H1 (cell line): ENCODE measurements around the gene EIF2S1. TPM values are rescaled to one million over a fixed set of nuclear protein-coding genes. Genes with fewer than 3 reads are reported as not detected.

Experiments
- CTCF ChIA-PET: fragments of 300-600 bp; sonication (Branson Sonifier 250); formaldehyde crosslinking; loops from one replicate; lab custom pipeline; 2021; ENCODE audit not compliant: partially characterized antibody; lab: Charles Lee
- POLR2A ChIA-PET: fragments of 300-600 bp; sonication (Branson Sonifier 250); formaldehyde crosslinking; loops from one replicate; lab custom pipeline; 2021; ENCODE audit warnings: inconsistent platforms; ENCODE audit not compliant: partially characterized antibody; lab: Charles Lee
- DNase-seq, 2 experiments: peaks; one replicate each; pipeline versions ENCODE4 v3.0.0 to v3.0.0-alpha.2; 2010 to 2022; ENCODE audit warnings: low spot score in 2 of 2, low read depth in 1 of 2, mixed read lengths in 1 of 2
- FAIRE-seq: peaks from 2 replicates; lab custom pipeline; 2011; peaks lifted over from hg19 to GRCh38; lab: Jason Lieb, UNC
- H2AFZ ChIP-seq: 2 replicates; pipeline ENCODE4 v1.8.1; 2012; ENCODE audit warnings: low read length, inconsistent platforms
- H2AK5ac ChIP-seq: 2 replicates; pipeline ENCODE4 v1.6.1; 2013; ENCODE audit warnings: low read depth, low read length
- H2BK120ac ChIP-seq: replicated peaks from 2 replicates; pipeline ENCODE3; 2013; ENCODE audit warnings: low read depth, low read length, inconsistent platforms
- H2BK12ac ChIP-seq: 2 replicates; pipeline ENCODE4 v1.6.1; 2013; ENCODE audit warnings: low read depth, low read length
- H2BK15ac ChIP-seq: 2 replicates; pipeline ENCODE4 v1.6.1; 2013; ENCODE audit warnings: low read length
- H2BK20ac ChIP-seq: 2 replicates; pipeline ENCODE4 v1.6.1; 2013; ENCODE audit warnings: low read length
- H2BK5ac ChIP-seq: 2 replicates; pipeline ENCODE4 v1.6.1; 2013; ENCODE audit warnings: low read depth, low read length
- H3K14ac ChIP-seq: 2 replicates; pipeline ENCODE4 v1.6.1; 2013; ENCODE audit warnings: inconsistent platforms; ENCODE audit not compliant: insufficient read length
- H3K18ac ChIP-seq: 2 replicates; pipeline ENCODE4 v1.6.1; 2013; ENCODE audit warnings: low read length; ENCODE audit errors: extremely low read depth
- H3K23ac ChIP-seq: 2 replicates; pipeline ENCODE4 v1.6.1; 2013; ENCODE audit warnings: inconsistent platforms; ENCODE audit not compliant: insufficient read length
- H3K23me2 ChIP-seq: 2 replicates; pipeline ENCODE4 v1.6.1; 2013; ENCODE audit warnings: low read depth, low read length
- H3K27ac ChIP-seq: 2 replicates; pipeline ENCODE4 v1.6.1; 2011; ENCODE audit warnings: low read depth, low read length, inconsistent platforms
- H3K27me3 ChIP-seq, 4 experiments: replicated peaks in 1 of 4; 1 replicate in 1 of 4; 2 replicates in 3 of 4; pipeline versions ENCODE4 v1.6.1 to v1.8.1; 2011 to 2013; ENCODE audit warnings: low read length in 3 of 4, mild to moderate bottlenecking in 3 of 4, inconsistent platforms in 2 of 4, mixed read lengths in 2 of 4, moderate library complexity in 1 of 4; ENCODE audit not compliant: control insufficient read depth in 3 of 4, insufficient read depth in 3 of 4; ENCODE audit errors: extremely low read depth in 1 of 4
- H3K36me3 ChIP-seq, 4 experiments: 2 replicates each; pipeline versions ENCODE4 v1.6.1 to v1.8.1; 2011 to 2013; ENCODE audit warnings: mild to moderate bottlenecking in 4 of 4, low read length in 3 of 4, moderate library complexity in 2 of 4, control low read depth in 1 of 4, inconsistent platforms in 1 of 4; ENCODE audit not compliant: insufficient read depth in 4 of 4, control insufficient read depth in 2 of 4
- H3K4ac ChIP-seq: replicated peaks from 2 replicates; pipeline ENCODE3; 2013; ENCODE audit warnings: low read length, low read depth, mixed read lengths, inconsistent platforms; ENCODE audit not compliant: insufficient read length
- H3K4me1 ChIP-seq, 4 experiments: replicated peaks in 1 of 4; 1 replicate in 1 of 4; 2 replicates in 3 of 4; pipeline versions ENCODE4 v1.6.1 to v1.8.1; 2011 to 2013; ENCODE audit warnings: low read length in 3 of 4, inconsistent platforms in 2 of 4, mixed read lengths in 1 of 4; ENCODE audit not compliant: insufficient read depth in 4 of 4, control insufficient read depth in 3 of 4
- H3K4me2 ChIP-seq, 2 experiments: 2 replicates each; pipeline versions ENCODE4 v1.6.1 to v1.8.1; 2011 to 2013; ENCODE audit warnings: low read depth in 2 of 2, low read length in 2 of 2, control low read depth in 1 of 2, inconsistent platforms in 1 of 2, mild to moderate bottlenecking in 1 of 2; ENCODE audit not compliant: insufficient read depth in 1 of 2
- H3K4me3 ChIP-seq, 4 experiments: fragments of 200-600, 300-600 bp in 1 of 4; sonication (generic), shearing (Covaris generic), sonication (Bioruptor Twin) in 1 of 4; 2 replicates each; pipeline versions ENCODE4 v1.5.1 to v1.8.1; 2011 to 2016; ENCODE audit warnings: low read length in 4 of 4, low read depth in 3 of 4, control low read depth in 2 of 4, inconsistent platforms in 2 of 4, mild to moderate bottlenecking in 2 of 4, mixed read lengths in 1 of 4, moderate library complexity in 1 of 4; ENCODE audit not compliant: insufficient read depth in 2 of 4; ENCODE audit errors: extremely low read depth in 1 of 4
- H3K56ac ChIP-seq: replicated peaks from 2 replicates; pipeline ENCODE3; 2013; ENCODE audit warnings: low read depth, mild to moderate bottlenecking, mixed read lengths, low read length, inconsistent platforms; ENCODE audit not compliant: insufficient read length
- H3K79me1 ChIP-seq: 2 replicates; pipeline ENCODE4 v1.6.1; 2013; ENCODE audit warnings: low read depth, low read length, control low read depth
- H3K79me2 ChIP-seq, 2 experiments: 2 replicates each; pipeline versions ENCODE4 v1.6.1 to v1.8.1; 2012 to 2013; ENCODE audit warnings: low read length in 2 of 2, mild to moderate bottlenecking in 2 of 2, inconsistent platforms in 1 of 2; ENCODE audit not compliant: insufficient read depth in 2 of 2, control insufficient read depth in 1 of 2
- H3K9ac ChIP-seq, 4 experiments: replicated peaks in 1 of 4; 1 replicate in 1 of 4; 2 replicates in 3 of 4; pipeline versions ENCODE4 v1.6.1 to v1.8.1; 2011 to 2013; ENCODE audit warnings: low read depth in 3 of 4, low read length in 3 of 4, control low read depth in 2 of 4, mild to moderate bottlenecking in 2 of 4, moderate library complexity in 2 of 4, inconsistent platforms in 1 of 4; ENCODE audit errors: extremely low read depth in 1 of 4
- H3K9me3 ChIP-seq, 2 experiments: 2 replicates each; pipeline versions ENCODE4 v1.6.1 to v1.8.1; 2012 to 2013; ENCODE audit warnings: mild to moderate bottlenecking in 2 of 2, moderate library complexity in 2 of 2, control low read depth in 1 of 2, inconsistent platforms in 1 of 2, low read depth in 1 of 2, low read length in 1 of 2, mixed read lengths in 1 of 2; ENCODE audit not compliant: insufficient read depth in 2 of 2
- H4K20me1 ChIP-seq, 2 experiments: replicated peaks in 1 of 2; 2 replicates each; pipeline versions ENCODE3 to v1.8.1; 2011 to 2013; ENCODE audit warnings: inconsistent platforms in 2 of 2, low read length in 2 of 2, mild to moderate bottlenecking in 1 of 2; ENCODE audit not compliant: insufficient read depth in 2 of 2, control insufficient read depth in 1 of 2
- H4K5ac ChIP-seq: 2 replicates; pipeline ENCODE4 v1.6.1; 2013; ENCODE audit warnings: low read length, low read depth, mixed read lengths, inconsistent platforms; ENCODE audit not compliant: insufficient read length
- H4K8ac ChIP-seq: 2 replicates; pipeline ENCODE4 v1.8.0; 2013; ENCODE audit warnings: mild to moderate bottlenecking, moderate library complexity, low read length, inconsistent platforms; ENCODE audit not compliant: insufficient read depth; ENCODE audit errors: extremely low read depth
- H4K91ac ChIP-seq: replicated peaks from 2 replicates; pipeline ENCODE3; 2013; ENCODE audit warnings: low read length, mixed read lengths, inconsistent platforms; ENCODE audit not compliant: insufficient read length
- EP300 ChIP-seq, 2 experiments: IDR thresholded peaks; 1 replicate in 1 of 2; 2 replicates in 1 of 2; pipeline ENCODE4 v1.6.1; 2011 to 2012; ENCODE audit warnings: low read depth in 2 of 2, low read length in 2 of 2, mild to moderate bottlenecking in 2 of 2, borderline replicate concordance in 1 of 2, inconsistent platforms in 1 of 2, moderate library complexity in 1 of 2
- FOSL1 ChIP-seq: IDR thresholded peaks from 2 replicates; pipeline ENCODE4 v1.6.1; 2011; ENCODE audit warnings: mild to moderate bottlenecking, low read depth, low read length, moderate library complexity; ENCODE audit not compliant: insufficient read depth
- GABPA ChIP-seq: IDR thresholded peaks from 2 replicates; pipeline ENCODE4 v1.6.1; 2011; ENCODE audit warnings: mild to moderate bottlenecking, low read length, moderate library complexity, borderline replicate concordance; ENCODE audit not compliant: insufficient read depth
- KDM1A ChIP-seq: fragments of 200-600, 300-600 bp; sonication (generic); IDR thresholded peaks from 2 replicates; pipeline ENCODE4 v1.7.1; 2016; ENCODE audit warnings: mild to moderate bottlenecking, low read length, borderline replicate concordance
- RNF2 ChIP-seq: fragments of 200-900, 300-1000 bp; sonication (generic); IDR thresholded peaks from 2 replicates; pipeline ENCODE4 v1.7.1; 2016; ENCODE audit warnings: borderline replicate concordance, low read depth, mild to moderate bottlenecking, antibody characterized with exemption, low read length; ENCODE audit not compliant: poor library complexity, severe bottlenecking; ENCODE audit errors: missing control alignments
- SIX5 ChIP-seq: IDR thresholded peaks from 2 replicates; pipeline ENCODE4 v1.6.1; 2011; ENCODE audit warnings: mild to moderate bottlenecking, low read depth, low read length
- SRF ChIP-seq: IDR thresholded peaks from 2 replicates; pipeline ENCODE4 v1.6.1; 2011; ENCODE audit warnings: mild to moderate bottlenecking, low read depth, low read length, moderate library complexity
- SUZ12 ChIP-seq: fragments of 200-600 bp; sonication (generic); IDR thresholded peaks from 2 replicates; pipeline ENCODE4 v1.6.1; 2012; ENCODE audit warnings: mild to moderate bottlenecking, inconsistent platforms, low read length, moderate library complexity, mixed read lengths
- TAF1 ChIP-seq: IDR thresholded peaks from 2 replicates; pipeline ENCODE4 v1.6.1; 2011; ENCODE audit warnings: mild to moderate bottlenecking, low read depth, low read length
- TBP ChIP-seq: IDR thresholded peaks from 2 replicates; pipeline ENCODE4 v1.6.1; 2011; ENCODE audit warnings: low read depth, low read length, improper control_type of control experiment
- ZNF274 ChIP-seq: IDR thresholded peaks from 2 replicates; pipeline ENCODE4 v1.7.0; 2012; ENCODE audit warnings: low read length, borderline replicate concordance; ENCODE audit errors: extremely low read depth
- polyA plus RNA-seq, 7 experiments: library from polyadenylated mRNA; depleted of rRNA in 3 of 7; stranded (reverse) in 5 of 7; unstranded in 2 of 7; fragments of >200 nt in 5 of 7; fragments of 200-250 nt in 2 of 7; gene quantifications; 1 replicate in 5 of 7; 2 replicates in 1 of 7; 4 replicates in 1 of 7; pipeline versions ENCODE4 v1.2.1 to v1.2.3, GENCODE V29; 2011 to 2013; ENCODE audit warnings: missing spikeins in 2 of 7, mixed read lengths in 2 of 7
- total RNA-seq: library from RNA; stranded (reverse); fragmentation: NEBNext Ultra II Directional; extraction: Animal tissue kit (Norgen Biotek cat#: 25700); gene quantifications from 2 replicates; pipeline ENCODE4 v1.2.1, GENCODE V29; 2021
- TF ChIP-seq, protein P1 (sequence below): IDR thresholded peaks from 2 replicates; pipeline ENCODE4 v1.6.1; 2011; ENCODE audit warnings: low read length, improper control_type of control experiment
- TF ChIP-seq, protein P2 (sequence below): IDR thresholded peaks from 2 replicates; pipeline ENCODE4 v1.6.1; 2012; ENCODE audit warnings: inconsistent platforms

The EIF2S1 gene
- total and polyA plus RNA-seq, 2 of the 8 experiments (the other 6 are each of a cell fraction or from before 2014, with no cell fraction given) = 35.1 to 146 TPM

GRCh38 chr14:67319142-67319541 lies 41.0 kb upstream of the EIF2S1 start:
- ChIA-PET CTCF (interaction anchor here (0.6 to 2.9 kb wide), 4 partner anchors 25 to 810 kb away, joined by 3 to 10 read pairs (median 6); no protein-coding TSS in a partner anchor), POLR2A (interaction anchor here (1.2 kb wide), 1 partner anchor 13 kb away, joined by 5 read pairs; no protein-coding TSS in a partner anchor)
- Histone ChIP-seq H3K4me2 (no peak overlapping the region), H4K20me1 (no peaks in the 10 kb centered on the region), H2BK20ac (no peak overlapping the region), H3K23ac (no peak overlapping the region), H3K4me3 (no peak overlapping the region), H2BK15ac (no peak overlapping the region), H3K79me1 (no peaks in the 10 kb centered on the region), H2AFZ (no peak overlapping the region), H2AK5ac (no peak overlapping the region), H3K27ac (no peak overlapping the region), H3K9ac (no peak overlapping the region), H3K79me2 (no peaks in the 10 kb centered on the region), H3K27me3 (no peaks in the 10 kb centered on the region), H3K4ac (no peak overlapping the region), H3K36me3 (peaks cover 0 to 33% (median 6%) of the 10 kb centered on the region in 4 experiments; a peak in 4 of 8 replicates), H3K4me1 (no peaks in the 10 kb centered on the region), H4K91ac (no peak overlapping the region), H2BK120ac (no peak overlapping the region), H3K14ac (no peak overlapping the region), H4K8ac (no peak overlapping the region), H3K9me3 (no peaks in the 10 kb centered on the region), H2BK5ac (no peak overlapping the region), H4K5ac (no peak overlapping the region), H3K56ac (no peak overlapping the region), H3K23me2 (no peaks in the 10 kb centered on the region), H2BK12ac (no peak overlapping the region), H3K18ac (no peak overlapping the region)
- TF ChIP-seq TBP (no peak), SUZ12 (no peak), RNF2 (no peak), KDM1A (no peak), GABPA (no peak), TAF1 (no peak), SRF (no peak), ZNF274 (no peak), EP300 (IDR thresholded peaks at IDR 0.05; ENCODE audit: borderline replicate concordance in 1 of 2, low read depth in 2 of 2, low read length in 2 of 2) (no peak), FOSL1 (no peak), SIX5 (no peak)
- TF ChIP-seq, protein P1, sequence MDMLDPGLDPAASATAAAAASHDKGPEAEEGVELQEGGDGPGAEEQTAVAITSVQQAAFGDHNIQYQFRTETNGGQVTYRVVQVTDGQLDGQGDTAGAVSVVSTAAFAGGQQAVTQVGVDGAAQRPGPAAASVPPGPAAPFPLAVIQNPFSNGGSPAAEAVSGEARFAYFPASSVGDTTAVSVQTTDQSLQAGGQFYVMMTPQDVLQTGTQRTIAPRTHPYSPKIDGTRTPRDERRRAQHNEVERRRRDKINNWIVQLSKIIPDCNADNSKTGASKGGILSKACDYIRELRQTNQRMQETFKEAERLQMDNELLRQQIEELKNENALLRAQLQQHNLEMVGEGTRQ = no peak
- TF ChIP-seq, protein P2, sequence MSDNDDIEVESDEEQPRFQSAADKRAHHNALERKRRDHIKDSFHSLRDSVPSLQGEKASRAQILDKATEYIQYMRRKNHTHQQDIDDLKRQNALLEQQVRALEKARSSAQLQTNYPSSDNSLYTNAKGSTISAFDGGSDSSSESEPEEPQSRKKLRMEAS = no peak
- no peak for DNase-seq
- no peak for FAIRE-seq
